Measurements from ENCODE around the gene CACNB2. TPM values are rescaled to one million over a fixed set of nuclear protein-coding genes. Genes with fewer than 3 reads are reported as not detected.
A peak's percentile ranks its signal among the peaks of the same experiment; 100 is the strongest.
"Not testable (repeated sequence)": the region's sequence is repeated elsewhere in the genome, so short reads cannot be mapped to it uniquely, and the experiment has no call there.

CACNB2 gene
- total RNA-seq, 2 donors from 2014 or later: 5.5 to 17.4 TPM

- Histone ChIP-seq H3K36me3 (no peaks in the 10 kb centered on the region), H3K27me3 (replicated peaks; ENCODE audit: insufficient read depth) (no peaks in the 10 kb centered on the region), H3K4me1 (replicated peaks) (no peaks in the 10 kb centered on the region), H3K4me3 (no peak overlapping the region), H3K27ac (no peak overlapping the region), H3K9me3 (no peaks in the 10 kb centered on the region)
- TF ChIP-seq POLR2A (IDR thresholded peaks at IDR 0.05): no peak
- no peak for TF ChIP-seq POLR2AphosphoS5 (IDR thresholded peaks at IDR 0.05)
- TF ChIP-seq, protein P1, sequence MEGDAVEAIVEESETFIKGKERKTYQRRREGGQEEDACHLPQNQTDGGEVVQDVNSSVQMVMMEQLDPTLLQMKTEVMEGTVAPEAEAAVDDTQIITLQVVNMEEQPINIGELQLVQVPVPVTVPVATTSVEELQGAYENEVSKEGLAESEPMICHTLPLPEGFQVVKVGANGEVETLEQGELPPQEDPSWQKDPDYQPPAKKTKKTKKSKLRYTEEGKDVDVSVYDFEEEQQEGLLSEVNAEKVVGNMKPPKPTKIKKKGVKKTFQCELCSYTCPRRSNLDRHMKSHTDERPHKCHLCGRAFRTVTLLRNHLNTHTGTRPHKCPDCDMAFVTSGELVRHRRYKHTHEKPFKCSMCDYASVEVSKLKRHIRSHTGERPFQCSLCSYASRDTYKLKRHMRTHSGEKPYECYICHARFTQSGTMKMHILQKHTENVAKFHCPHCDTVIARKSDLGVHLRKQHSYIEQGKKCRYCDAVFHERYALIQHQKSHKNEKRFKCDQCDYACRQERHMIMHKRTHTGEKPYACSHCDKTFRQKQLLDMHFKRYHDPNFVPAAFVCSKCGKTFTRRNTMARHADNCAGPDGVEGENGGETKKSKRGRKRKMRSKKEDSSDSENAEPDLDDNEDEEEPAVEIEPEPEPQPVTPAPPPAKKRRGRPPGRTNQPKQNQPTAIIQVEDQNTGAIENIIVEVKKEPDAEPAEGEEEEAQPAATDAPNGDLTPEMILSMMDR (IDR thresholded peaks at IDR 0.05): no peak
- 82% methylated on average over 3 of the region's 3 CpGs for WGBS
- no peak for DNase-seq (ENCODE audit: low spot score)
- intact Hi-C loops (cut with DNase I): no loop called here
Observed at GRCh38 chr10:18582803-18583202, 442.6 kb downstream of the CACNB2 start.

GRCh38 chr10:18583575-18584270, 443.5 kb downstream of the CACNB2 start:
- no peaks in the 10 kb centered on the region for H3K4me1 ChIP-seq (replicated peaks)
- WGBS: 91% methylated on average over 5 of the region's 5 CpGs
- no peaks in the 10 kb centered on the region for H3K36me3 ChIP-seq
- no peak overlapping the region for H3K4me3 ChIP-seq
- intact Hi-C loops (cut with DNase I): no loop called here
- TF ChIP-seq, protein P1 (IDR thresholded peaks at IDR 0.05): peak in 2 of 4 experiments; percentile 12 to 14
- no peak for TF ChIP-seq POLR2AphosphoS5 (IDR thresholded peaks at IDR 0.05)
- H3K27me3 ChIP-seq (replicated peaks; ENCODE audit: insufficient read depth): no peaks in the 10 kb centered on the region
- H3K27ac ChIP-seq: no peak overlapping the region
- DNase-seq (ENCODE audit: low spot score): no peak
- H3K9me3 ChIP-seq: no peaks in the 10 kb centered on the region

GRCh38 chr10:18586637-18587036, 446.4 kb downstream of the CACNB2 start:
- H3K36me3 ChIP-seq; DNase-seq (ENCODE audit: low spot score); H3K27ac ChIP-seq; H3K9me3 ChIP-seq; H3K27me3 ChIP-seq (replicated peaks; ENCODE audit: insufficient read depth); H3K4me1 ChIP-seq (replicated peaks); intact Hi-C loops (cut with DNase I); H3K4me3 ChIP-seq: not testable (repeated sequence)
- 97% methylated on average over 10 of the region's 10 CpGs for WGBS

GRCh38 chr10:18591141-18591540, 450.9 kb downstream of the CACNB2 start:
- intact Hi-C loops (cut with DNase I); H3K4me3 ChIP-seq; H3K27me3 ChIP-seq (replicated peaks; ENCODE audit: insufficient read depth); H3K36me3 ChIP-seq; DNase-seq (ENCODE audit: low spot score); H3K4me1 ChIP-seq (replicated peaks); H3K9me3 ChIP-seq; H3K27ac ChIP-seq: not testable (repeated sequence)
- WGBS: 100% methylated on average over 1 of the region's 1 CpG

Other genes starting within 250 kb of the CACNB2 start
- not detected for gene SLC39A12, start 188.5 kb upstream of the CACNB2 start, total RNA-seq

Data from prostate gland (tissue), 2 donors.